ENCODE data around the gene SYCP2.

DNA sequence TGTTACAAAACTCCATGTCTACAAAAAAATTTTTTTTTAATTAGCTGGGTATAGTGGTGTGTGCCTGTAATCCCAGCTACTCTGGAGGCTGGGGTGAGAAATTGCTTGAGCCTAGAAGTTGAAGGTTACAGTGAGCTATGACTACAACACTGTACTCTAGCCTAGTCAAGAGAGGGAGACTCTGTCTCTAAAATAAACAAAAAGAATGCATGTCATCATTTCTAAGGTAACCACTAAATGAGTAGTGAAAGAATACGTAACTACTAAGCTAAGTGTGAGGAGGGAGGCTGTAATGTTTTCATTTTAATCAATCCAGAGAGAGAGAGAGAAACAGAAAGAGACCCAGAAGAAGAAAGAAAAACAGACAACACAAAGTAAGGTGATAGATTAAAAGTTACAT is 9.9 kb downstream of the SYCP2 start:
- TF ChIP-seq TCF12 (IDR thresholded peaks at IDR 0.05; ENCODE audit: low read depth, low read length) = no peak
- TF ChIP-seq SIX5 (IDR thresholded peaks at IDR 0.05; ENCODE audit: low read depth, low read length) = no peak
- TF ChIP-seq, protein P1, sequence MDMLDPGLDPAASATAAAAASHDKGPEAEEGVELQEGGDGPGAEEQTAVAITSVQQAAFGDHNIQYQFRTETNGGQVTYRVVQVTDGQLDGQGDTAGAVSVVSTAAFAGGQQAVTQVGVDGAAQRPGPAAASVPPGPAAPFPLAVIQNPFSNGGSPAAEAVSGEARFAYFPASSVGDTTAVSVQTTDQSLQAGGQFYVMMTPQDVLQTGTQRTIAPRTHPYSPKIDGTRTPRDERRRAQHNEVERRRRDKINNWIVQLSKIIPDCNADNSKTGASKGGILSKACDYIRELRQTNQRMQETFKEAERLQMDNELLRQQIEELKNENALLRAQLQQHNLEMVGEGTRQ (IDR thresholded peaks at IDR 0.05; ENCODE audit: low read length) = no peak
- TF ChIP-seq HDAC6 (IDR thresholded peaks at IDR 0.05; ENCODE audit: low read depth, low read length) = no peak
- no peak for TF ChIP-seq CREB1 (IDR thresholded peaks at IDR 0.05)
- no peak for TF ChIP-seq POLR2A (IDR thresholded peaks at IDR 0.05; ENCODE audit: control extremely low read depth in 1 of 2, low read depth in 2 of 2, low read length in 2 of 2)
- TF ChIP-seq RFX5 (IDR thresholded peaks at IDR 0.05; ENCODE audit: borderline replicate concordance, low read depth, low read length) = no peak
- no peak for TF ChIP-seq EGR1 (IDR thresholded peaks at IDR 0.05; ENCODE audit: borderline replicate concordance, low read depth, low read length)

All from H1 (cell line).